ENCODE measurements around the gene SLC7A4. TPM values are rescaled to one million over a fixed set of nuclear protein-coding genes. Genes with fewer than 3 reads are reported as not detected.
"Not testable (repeated sequence)": the region's sequence is repeated elsewhere in the genome, so short reads cannot be mapped to it uniquely, and the experiment has no call there.

SLC7A4 gene
- total and polyA plus RNA-seq, 2 of the 8 experiments (the other 6 are each of a cell fraction or from before 2014, with no cell fraction given), result 0.92 TPM; not detected in 1

DNA sequence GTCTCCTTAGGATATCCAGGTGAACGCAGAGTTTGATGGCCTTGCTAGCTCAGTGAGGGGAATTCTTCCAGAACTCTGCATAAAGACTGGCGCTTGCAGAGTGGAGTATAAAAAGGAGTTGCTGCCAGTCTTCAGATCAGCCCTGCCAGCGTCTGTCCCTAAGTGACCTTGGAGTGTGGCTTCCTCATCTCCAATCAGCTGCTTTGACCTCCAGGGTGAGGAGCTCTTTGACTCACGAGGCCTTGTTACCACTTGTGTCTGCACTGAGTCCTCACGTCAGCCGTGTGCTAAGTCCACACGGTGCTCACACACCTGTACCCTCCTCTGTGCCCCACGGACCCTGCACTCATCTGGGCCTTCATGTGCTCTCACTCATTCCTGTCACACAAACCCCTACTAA is 28.0 kb upstream of the SLC7A4 start:
- H3K9me3 ChIP-seq (ENCODE audit: insufficient read depth in 2 of 2, low read depth in 1 of 2, low read length in 1 of 2); H2BK15ac ChIP-seq (ENCODE audit: low read length); H3K4ac ChIP-seq (replicated peaks; ENCODE audit: insufficient read length, low read depth, low read length); DNase-seq (ENCODE audit: low read depth in 1 of 2, low spot score in 2 of 2); H3K79me1 ChIP-seq (ENCODE audit: low read depth, low read length); H3K18ac ChIP-seq (ENCODE audit: extremely low read depth, low read length); H2BK120ac ChIP-seq (replicated peaks; ENCODE audit: low read depth, low read length); H2AFZ ChIP-seq (ENCODE audit: low read length); H3K79me2 ChIP-seq (ENCODE audit: control insufficient read depth in 1 of 2, insufficient read depth in 2 of 2, low read length in 2 of 2); H3K23me2 ChIP-seq (ENCODE audit: low read depth, low read length); H3K4me1 ChIP-seq (replicated peaks in 1 of 4; ENCODE audit: control insufficient read depth in 3 of 4, insufficient read depth in 4 of 4, low read length in 3 of 4); FAIRE-seq; CTCF ChIA-PET (ENCODE audit: partially characterized antibody); H2BK20ac ChIP-seq (ENCODE audit: low read length); H3K4me2 ChIP-seq (ENCODE audit: insufficient read depth in 1 of 2, low read depth in 2 of 2, low read length in 2 of 2); H3K56ac ChIP-seq (replicated peaks; ENCODE audit: insufficient read length, low read depth, low read length); H4K5ac ChIP-seq (ENCODE audit: insufficient read length, low read depth, low read length); H4K91ac ChIP-seq (replicated peaks; ENCODE audit: insufficient read length, low read length); H3K27ac ChIP-seq (ENCODE audit: low read depth, low read length); H3K27me3 ChIP-seq (replicated peaks in 1 of 4; ENCODE audit: control insufficient read depth in 3 of 4, extremely low read depth in 1 of 4, insufficient read depth in 3 of 4, low read length in 3 of 4); H3K9ac ChIP-seq (replicated peaks in 1 of 4; ENCODE audit: extremely low read depth in 1 of 4, low read depth in 3 of 4, low read length in 3 of 4); POLR2A ChIA-PET (ENCODE audit: partially characterized antibody); H4K8ac ChIP-seq (ENCODE audit: extremely low read depth, insufficient read depth, low read length); H2BK5ac ChIP-seq (ENCODE audit: low read depth, low read length); H2AK5ac ChIP-seq (ENCODE audit: low read depth, low read length); H2BK12ac ChIP-seq (ENCODE audit: low read depth, low read length); H3K14ac ChIP-seq (ENCODE audit: insufficient read length); H3K23ac ChIP-seq (ENCODE audit: insufficient read length); H3K36me3 ChIP-seq (ENCODE audit: control insufficient read depth in 2 of 4, insufficient read depth in 4 of 4, low read length in 3 of 4); H3K4me3 ChIP-seq (ENCODE audit: extremely low read depth in 1 of 4, insufficient read depth in 2 of 4, low read depth in 3 of 4, low read length in 4 of 4); H4K20me1 ChIP-seq (replicated peaks in 1 of 2; ENCODE audit: control insufficient read depth in 1 of 2, insufficient read depth in 2 of 2, low read length in 2 of 2): not testable (repeated sequence)
- 85% methylated on average over 5 of the region's 8 CpGs; no CpG with 5 or more reads in 1 of the 2 experiments for WGBS, 2 experiments (ENCODE audit: extremely low coverage in 1 of 2, insufficient coverage in 1 of 2, insufficient read length in 1 of 2, insufficient replicate concordance in 2 of 2, low coverage in 1 of 2, low lambda C conversion rate in 2 of 2, missing lambda C conversion rate in 1 of 2)

All from H1 (cell line).